CD4-positive, alpha-beta T cell treated with Interleukin-1 beta for 1 hour (primary cell): ENCODE results near the gene FAM89B.

Source experiments
- DNase-seq, 2 donors: peaks; one replicate each; pipeline ENCODE4 v3.0.0-alpha.2; 2020 to 2022

FAM89B gene

DNA sequence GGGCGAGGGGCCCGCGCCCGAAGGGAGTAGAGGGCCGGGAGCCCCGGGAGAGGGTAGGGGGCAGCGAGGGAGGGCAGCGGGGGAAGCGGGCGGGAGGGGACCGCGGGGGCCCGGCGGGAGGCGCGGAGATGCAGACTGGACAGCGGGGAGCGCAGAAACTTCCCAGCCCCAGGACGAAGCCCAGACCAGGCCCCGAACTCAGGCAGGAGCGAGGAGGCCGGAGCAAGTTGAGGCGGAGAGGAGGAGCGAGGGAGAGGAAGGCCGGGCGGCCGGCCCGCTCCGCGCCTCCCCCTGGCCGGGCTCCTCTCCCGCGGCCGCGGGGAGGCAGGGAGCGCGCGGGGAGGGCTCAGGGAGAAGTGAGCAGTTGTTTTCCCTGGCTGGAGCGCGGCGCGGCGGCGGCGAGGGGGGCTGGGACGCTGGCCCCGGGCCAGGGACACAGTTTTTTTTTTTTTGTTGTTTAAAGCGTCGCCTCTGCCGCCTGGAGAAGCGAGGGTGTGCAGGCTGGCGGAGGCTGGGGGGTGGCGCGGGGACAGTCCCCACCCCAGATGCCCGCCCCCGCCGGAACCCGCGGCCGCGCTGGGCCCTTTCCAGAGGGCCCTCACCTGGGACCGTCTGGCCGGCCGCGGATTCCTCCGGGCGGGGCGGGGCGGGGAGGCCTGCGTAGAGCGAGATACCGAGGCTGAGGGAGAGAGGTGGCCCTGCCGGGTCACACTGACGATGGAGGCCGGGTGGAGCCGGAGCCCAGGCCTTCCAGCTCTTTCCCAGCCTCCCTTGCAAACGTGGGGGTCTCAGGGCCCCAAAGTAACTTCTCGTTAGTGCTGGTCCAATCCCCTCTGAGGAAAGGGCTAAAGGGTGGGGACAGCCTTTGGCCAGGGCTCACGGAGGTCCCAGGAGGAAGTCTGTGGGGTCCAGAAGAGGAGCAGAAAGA lies 14.1 kb upstream of the FAM89B start, which contains the start of gene LTBP3:
Gene LTBP3, minus strand, starts transcription at position 358 of the 928 bp plus-strand sequence. CDS start 400 bp downstream, outside the sequence.
- DNase-seq: peak; percentile 36 to 53

DNA sequence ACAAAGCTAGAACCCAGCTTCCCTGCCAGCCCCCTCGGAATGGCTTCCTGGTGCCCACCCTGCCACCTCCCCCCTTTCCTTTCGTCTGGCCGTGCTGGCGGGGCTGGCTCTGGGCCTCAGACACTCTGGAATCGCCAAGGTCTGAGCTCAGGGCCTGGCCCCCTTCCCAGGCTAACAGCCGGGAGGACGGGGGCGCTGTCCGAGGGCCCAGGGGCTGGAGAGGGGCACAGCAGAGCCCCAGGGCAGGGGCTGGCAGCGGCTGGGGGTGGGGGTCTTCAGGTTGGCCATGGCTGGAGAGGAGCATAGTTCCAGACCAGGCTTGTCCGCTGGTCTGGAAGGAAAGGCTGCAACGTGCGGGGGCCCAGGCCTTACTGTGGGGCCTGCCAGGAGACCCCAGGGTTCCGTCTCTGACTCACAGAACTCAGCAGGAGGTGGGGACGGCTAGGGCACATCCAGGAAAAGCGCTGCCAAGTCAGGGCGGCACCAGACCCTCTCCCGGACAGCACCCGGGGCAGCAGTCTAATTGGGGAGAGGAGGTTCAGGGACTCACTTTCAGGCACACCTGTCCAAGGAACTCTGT lies 13.3 kb upstream of the FAM89B start:
- DNase-seq: no peak

DNA sequence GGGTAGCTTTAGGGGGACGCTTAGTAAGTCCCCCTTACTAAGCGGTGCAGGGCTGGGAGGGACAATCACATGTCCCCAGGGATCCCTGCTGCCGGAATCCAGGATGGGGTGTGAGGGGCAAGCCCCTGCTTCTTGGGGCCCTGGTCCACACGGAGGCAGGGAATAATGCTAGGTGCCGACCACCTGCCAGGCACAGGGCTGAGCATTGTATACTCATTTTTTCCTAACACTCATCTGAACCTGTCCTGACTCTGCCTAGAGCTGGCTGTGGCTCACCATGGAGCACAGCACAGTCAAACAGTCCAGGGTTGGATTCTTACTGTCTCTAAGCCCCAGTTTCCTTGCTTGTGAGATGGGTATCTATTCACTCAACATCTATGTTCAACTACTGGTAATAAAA lies 12.8 kb upstream of the FAM89B start:
- no peak for DNase-seq

DNA sequence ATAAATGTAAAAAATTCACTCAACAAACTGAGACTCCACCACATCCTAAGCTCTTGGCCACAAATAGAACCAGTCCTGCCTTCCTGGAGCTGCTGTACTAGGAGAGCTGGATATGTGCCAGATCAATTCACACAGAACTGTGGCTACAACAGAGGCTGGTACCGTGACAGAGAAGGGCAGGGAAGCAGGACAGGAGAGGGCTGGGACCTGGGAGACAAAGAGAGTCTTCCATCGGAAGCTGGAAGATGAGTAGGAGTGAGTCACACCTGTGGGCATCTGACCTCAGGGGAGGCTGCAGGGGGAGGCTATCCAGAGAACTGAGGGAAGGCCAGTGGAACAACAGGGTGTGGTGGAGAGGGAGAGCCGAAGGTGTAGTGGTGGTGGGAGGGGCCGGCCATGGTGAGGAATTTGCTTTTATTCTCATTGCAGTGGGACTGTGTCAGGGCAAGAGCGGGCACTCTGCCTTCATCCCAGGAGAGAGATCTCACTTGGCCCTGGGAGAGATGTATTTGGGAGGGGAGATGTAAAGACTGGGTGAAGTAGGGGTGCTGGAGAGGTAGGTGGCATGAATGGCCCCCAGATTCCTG lies 12.3 kb upstream of the FAM89B start:
- DNase-seq: no peak

DNA sequence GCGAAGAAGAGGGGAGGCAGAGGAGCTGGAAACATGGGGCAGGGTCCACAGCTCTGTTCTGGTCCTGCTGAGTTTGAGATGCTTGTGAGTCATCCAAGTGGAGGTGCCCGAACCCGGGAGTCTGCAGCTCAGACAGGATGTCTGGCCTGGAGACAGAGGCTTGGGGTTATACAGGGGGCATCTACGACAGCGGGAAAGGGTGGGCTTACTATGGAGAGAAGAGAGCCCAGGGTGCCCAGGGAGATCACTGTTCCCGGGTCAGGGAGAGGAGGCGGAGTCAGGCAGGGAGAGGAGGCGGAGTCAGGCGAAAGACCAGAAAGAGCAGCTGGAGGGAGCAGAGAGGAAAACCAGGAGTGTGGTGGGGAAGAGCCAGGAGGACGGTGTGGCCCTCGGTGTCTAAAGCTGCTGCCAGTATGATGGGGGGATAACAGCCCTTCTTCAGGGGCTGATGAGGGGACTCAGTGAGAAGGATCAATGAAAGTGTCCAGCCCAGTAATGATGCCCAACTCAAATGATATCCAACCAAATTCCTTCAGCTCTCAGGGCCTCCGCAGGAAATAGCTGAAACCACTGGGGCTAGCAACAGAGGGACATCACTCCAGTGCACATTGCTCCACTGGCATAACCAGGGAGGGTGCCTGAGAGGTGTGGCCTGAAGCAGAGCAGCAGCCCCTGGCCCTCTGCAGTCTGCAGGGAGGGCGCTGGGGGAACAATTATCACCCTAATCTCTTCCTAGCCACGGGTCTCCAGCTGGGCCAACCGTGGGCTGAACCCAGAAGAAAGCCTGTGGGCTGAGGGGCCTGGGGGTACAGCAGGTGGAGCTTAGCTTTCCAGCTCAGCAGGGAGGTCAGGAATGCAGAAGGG lies 11.6 kb upstream of the FAM89B start:
- no peak for DNase-seq

DNA sequence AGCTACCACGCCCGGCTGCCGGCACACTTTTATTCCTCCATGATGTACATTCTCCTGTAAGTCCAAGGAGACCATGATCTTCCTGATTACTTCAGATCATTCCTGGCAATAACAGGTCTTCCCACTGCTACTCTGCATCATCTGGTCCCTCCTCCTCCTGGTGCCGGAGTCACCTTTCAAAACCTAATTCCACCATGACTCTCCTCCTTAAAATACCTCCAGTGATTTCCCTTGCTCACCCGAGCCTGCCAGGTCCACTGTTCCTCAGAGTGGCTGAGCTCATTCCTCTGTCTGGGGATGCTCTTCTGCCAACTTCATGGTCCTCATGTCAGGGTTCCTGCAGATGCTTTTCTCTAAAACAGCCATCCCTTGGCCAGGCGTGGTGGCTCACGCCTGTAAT lies 10.3 kb upstream of the FAM89B start:
- DNase-seq: no peak

DNA sequence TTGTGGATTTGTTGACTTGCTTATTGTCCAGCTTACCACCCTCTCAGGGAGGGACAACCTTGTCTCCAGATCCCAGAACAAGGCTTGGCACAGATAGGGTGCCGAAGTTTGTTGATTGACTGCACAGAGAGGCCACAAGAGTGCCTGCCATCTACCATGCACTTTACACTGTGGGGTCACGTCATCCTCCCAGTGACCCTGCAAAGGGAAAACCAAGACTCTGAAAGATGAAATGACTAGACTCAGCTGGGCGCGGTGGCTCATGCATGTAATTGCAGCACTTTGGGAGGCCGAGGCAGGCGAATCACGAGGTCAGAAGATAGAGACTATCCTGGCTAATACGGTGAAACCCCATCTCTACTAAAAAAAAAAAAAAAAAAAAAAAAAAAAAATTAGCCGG lies 9.6 kb upstream of the FAM89B start:
- no peak for DNase-seq

DNA sequence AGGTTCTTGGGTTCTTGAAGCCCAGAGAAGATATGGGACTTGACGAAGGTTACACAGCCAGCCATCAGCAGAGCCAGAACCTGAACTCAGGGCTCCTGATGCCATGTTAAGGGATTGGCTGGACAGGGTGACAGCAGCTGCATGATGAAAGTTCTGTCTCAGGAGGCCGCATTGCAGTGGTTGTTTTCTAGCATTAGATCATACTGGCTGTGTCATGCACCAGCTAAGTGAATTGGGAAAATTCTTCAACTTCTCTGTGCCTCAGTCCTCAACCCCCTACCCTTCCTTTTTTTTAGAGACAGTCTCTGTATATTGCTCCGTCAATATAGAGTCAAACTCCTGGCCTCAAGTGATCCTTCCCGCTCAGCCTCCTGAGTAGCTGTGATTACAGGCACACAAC lies 8.7 kb upstream of the FAM89B start:
- no peak for DNase-seq

DNA sequence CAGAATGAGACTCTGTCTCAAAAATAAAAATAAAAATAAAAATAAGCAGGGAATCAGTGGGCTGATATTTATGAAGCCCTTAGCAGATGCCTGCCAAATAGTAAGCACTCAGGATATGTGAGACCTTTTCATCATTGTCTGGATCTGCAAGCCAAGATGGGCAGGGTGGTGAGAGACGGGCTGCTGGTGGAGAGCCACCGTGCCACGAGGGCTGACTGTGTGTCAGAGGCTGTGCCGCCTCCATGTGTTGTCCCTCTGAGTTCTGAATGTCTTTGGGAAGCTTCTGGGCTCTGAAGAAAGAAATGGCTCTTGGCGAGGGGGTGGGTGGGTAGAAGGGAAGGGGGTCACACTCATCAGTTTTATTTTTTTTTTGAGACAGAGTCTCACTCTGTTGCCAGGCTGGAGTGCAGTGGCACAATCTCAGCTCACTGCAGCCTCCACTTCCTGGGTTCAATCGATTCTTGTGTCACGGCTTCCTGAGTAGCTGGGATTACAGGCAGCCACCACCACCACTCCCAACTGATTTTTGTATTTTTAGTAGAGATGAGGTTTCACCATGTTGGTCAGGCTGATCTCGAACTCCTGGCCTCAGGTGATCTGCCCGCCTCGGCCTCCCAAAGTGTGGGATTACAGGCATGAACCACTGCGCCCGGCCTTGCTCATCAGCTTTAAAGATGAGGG lies 7.3 kb upstream of the FAM89B start:
- peak in 1 of 2 donors; percentile 26 for DNase-seq

DNA sequence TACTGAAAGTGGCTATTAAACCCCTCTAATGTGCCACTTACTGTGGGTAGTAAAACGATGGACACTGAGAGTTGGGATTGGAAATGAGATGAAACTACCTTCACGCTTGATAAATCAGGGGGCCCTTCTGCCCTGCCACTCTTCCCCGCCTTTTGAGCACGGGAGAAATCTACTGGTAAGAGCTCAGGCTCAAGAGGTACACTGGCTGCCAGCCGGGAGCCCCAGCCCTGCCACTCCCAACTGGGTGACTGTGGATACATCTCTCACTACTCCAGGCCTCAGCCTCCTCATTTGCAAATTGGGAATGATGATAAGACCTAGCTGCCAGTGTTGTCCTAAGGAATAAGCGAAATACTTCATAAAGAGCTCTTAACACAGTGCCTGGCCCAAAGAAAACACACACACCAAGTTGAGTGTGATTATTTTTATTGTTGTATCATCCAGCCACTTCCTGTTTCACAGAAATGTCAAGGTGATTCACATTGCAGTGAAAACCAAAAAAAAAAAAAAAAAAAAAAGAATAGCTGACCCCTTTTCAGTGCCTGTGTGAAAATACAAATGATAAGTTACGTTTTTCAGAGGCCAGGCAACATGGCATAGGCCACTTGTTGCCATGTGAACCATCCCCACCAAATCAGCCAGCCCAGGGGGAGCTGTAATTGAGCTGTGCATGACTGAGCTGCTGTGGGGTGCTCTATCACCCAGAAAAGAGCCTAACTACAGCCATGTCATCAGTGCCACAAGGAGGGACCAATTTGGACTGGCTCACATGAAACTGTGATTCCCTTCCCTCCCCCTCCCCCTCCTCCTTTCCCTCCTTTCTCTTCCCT lies 6.5 kb upstream of the FAM89B start:
- DNase-seq: peak; percentile 74 to 80

DNA sequence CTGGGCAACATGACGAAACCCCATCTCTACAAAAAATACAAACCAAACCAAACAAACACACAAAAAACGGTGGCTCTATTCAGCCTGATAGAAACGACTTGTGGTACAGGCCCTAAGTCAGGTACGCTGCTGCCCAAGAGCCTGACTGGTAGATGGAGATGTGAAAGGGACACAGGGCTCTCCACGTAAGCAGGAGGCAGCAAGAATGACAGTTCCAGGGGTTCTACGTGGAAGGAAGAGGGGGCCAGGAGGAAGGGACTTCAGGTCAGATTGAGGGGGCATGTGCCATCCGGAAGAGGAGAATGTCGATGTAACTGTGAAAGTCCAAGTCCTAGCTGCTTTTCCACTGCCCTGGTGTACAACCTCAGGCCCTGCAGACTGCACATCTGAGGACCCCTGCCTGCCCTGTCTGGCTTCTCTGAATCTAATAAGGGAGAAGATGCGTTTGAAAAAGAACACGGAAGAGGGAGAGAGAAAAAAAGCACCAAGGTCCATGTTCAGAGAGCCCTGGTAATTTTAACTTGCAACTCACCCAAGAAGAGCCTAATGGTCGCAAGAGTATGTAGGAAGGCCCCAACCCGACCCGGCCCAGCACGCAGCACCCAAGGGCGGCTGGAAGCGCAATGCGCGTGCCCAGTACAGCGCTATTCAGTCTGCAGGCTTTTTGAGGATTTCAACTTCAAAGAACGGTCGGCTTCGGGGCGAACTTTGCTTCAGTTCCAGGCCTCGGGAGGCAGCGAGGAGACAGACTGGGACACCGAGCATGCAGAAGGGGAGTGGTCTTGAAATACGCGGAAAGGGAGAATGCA lies 3.0 kb upstream of the FAM89B start:
- no peak for DNase-seq

DNA sequence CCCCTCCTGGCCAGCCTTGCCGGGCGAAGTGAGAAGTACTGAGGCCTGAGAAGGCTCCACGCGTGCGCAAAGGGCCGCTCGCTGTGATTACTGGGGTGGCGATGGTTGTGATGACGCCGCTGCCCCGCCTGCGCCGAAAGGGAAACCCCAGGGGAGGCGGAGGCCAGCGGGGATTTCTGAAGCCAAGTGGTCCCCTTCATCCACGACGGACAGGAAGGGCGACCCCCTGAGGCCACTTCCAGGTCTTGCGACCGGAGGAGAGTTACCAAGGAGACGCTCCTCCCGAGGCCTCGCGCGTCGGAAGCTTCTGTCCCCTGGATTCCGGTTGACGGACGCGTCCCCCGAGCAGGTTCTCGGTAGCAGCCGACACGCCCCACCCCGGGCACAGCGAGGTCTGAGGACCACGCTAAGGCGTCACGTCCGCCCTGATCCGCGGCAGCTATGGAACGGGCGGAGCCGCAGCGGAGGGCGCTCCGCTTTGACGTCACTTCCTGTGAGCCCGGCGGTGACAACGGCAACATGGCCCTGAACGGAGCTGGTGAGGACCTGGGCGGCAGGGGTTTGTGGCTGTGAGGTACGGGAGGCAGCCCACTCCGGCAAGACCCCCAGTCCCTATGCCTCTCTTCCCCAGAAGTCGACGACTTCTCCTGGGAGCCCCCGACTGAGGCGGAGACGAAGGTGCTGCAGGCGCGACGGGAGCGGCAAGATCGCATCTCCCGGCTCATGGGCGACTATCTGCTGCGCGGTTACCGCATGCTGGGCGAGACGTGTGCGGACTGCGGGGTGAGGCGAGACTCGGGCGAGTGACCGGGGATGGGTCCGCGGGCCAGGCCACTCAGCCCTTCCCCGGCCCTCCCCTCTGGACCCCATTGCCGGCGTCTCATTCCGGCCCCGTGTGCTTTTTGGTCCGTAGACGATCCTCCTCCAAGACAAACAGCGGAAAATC lies 2.1 kb upstream of the FAM89B start, which contains the start of gene ZNRD2:
Gene ZNRD2, plus strand, starts transcription at position 505 of the 946 bp plus-strand sequence. Its CDS starts 15 bp downstream, at position 520.
- peak; percentile 98 to 99 for DNase-seq

DNA sequence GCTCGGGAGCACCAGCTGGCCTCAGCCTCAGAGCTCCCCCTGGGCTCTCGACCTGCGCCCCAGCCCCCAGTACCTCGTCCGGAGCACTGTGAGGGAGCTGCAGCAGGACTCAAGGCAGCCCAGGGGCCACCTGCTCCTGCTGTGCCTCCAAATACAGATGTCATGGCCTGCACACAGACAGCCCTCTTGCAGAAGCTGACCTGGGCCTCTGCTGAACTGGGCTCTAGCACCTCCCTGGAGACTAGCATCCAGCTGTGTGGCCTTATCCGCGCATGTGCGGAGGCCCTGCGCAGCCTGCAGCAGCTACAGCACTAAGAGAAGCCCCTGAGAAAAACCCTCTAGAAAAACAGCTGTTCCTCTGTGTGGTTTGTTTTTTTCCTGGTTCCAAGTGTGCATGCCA lies 918 bp upstream of the FAM89B start:
- DNase-seq: no peak

DNA sequence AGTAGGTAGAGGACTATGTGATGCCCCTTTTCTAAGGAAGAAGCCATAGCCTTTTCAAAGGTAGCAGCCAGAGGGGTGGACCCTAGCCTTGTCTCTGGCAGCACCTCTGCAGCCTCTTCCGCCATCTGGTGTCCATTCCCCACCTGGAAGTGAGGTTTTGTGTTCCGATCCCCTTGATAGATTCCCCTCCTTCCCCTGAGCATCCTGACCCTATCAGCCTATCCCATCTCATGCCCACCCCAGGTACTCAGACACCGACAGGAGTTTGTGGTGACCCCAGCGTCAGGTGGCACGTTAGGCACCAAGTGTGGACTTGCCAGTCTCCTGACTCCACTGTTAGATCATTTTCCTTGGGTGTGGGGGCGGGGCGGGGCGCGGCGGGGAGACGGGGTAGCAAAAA lies 398 bp upstream of the FAM89B start:
- no peak for DNase-seq

DNA sequence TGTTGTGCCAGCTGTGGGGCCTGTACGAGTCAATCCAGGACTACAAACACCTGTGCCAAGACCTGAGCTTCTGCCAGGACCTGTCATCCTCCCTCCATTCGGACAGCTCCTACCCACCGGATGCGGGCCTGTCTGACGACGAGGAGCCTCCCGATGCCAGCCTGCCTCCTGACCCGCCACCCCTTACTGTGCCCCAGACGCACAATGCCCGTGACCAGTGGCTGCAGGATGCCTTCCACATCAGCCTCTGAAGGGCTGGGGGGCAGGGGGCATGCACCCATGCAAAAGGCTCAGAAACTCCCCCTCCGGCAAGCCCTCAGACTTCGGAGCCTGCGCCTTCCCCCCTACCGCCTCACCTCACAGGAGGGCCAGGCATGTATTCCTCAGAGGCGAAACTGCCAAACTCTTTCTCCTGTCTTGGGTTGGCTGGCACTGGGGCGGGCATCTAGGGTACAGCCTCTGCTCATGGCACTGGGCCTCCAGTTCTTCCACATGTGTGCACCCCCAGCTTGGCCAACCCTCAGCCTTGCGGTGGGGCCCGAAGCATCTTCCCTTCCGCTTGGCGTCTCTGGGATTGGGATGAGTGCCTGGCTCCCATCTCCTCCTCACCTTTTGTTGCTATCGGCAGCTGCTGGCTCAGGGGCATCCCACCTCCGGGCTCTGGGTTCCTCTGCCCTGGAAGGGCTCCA lies 1.2 kb downstream of the FAM89B start:
- DNase-seq: no peak

DNA sequence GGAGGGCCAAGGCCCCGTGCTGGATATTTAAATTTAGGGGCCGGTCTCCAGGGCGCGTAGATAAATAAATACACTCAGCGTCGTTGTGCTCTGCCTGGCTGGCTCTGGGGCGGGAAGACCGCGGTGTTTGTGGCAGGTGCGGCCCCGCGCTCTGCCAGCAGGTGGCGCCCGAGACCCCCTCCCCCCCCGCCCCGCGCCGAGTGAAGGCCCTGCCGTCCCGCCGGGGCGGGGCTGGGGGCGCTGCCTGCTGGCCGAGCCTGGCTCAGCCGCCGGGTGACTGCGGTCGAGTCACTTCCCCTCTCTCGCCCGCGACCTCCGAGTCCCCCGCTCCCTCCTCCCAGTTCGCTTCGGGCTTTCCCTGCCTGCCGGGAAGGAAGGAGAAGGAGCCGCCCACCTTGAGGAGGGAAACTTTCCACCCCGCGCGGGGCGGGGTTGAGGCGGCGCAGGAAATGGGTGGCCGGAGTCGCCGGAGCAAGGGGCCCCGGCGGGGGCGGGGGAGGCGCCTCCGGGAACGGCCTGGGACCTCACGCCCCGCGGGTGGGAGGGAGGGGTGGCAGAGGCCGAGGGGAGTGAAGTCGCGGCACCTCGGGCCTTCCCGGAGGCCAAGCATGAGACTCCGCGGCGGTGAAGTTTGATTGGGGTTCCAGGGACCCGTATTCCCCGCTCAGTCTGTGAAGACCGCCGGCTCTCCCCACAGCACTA lies 1.9 kb downstream of the FAM89B start:
- peak; percentile 94 to 95 for DNase-seq

DNA sequence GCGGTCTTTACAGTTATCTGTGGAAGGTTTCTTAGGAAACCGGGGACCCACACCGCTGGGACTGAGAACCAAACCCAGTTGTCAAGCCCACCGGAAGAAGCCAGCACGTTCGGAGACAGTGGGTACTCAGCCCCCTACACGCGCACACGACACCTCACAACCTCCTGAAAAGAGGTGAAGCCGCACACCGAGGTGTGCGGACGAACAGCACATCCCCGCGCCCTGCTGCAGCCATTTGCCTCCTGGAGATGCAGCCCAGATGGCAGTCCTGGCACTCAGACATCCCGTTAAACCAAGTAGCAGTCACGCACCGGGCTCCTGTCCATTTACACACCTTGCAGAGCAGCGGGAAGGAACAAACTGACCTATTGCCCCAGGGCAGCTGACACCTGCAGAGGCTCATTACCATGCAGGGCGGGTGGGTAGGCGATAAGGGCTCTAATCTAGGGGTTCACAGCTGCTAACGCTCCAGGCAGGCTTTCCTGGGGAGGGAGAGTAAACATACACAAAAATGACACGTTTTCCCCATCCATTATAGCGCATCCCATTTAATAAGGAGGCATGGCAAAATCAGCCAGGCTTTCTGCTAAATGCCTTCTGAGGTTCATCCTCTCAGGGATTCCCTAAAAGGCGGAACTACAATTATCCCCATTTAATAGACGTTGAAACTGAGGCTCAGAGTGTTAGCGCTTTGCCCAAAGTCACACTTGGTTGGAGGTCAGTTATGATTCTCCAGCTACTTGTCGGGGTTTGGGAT lies 2.7 kb downstream of the FAM89B start:
- peak in 1 of 2 donors; percentile 49 for DNase-seq
